GM20431 (cell line): ENCODE results near the gene STX2.
"Not testable (repeated sequence)": the region's sequence is repeated elsewhere in the genome, so short reads cannot be mapped to it uniquely, and the experiment has no call there.

Experiments used
- in situ Hi-C: fragments of 300-500 bp; cut with MseI, MboI; formaldehyde crosslinking; loops from one replicate; pipeline ENCODE4 v1.15.0; 2020; ENCODE audit warnings: low sequenced_read_pairs; ENCODE audit not compliant: unreplicated experiment

Gene STX2

GRCh38 chr12:130838951-130839769 is at the start of gene STX2:
Gene STX2, minus strand, starts transcription at chr12:130839250. Its CDS starts 151 bp downstream, at chr12:130839099.
- in situ Hi-C loops = no loop called here

- in situ Hi-C loops = not testable (repeated sequence)
Observed at GRCh38 chr12:130887190-130887589, 48.1 kb upstream of the STX2 start.

GRCh38 chr12:130881548-130881947 is 42.5 kb upstream of the STX2 start:
- in situ Hi-C loops = no loop called here

- in situ Hi-C loops = no loop called here
Observed at GRCh38 chr12:130881046-130881445, 42.0 kb upstream of the STX2 start.

GRCh38 chr12:130880411-130880885 is 41.4 kb upstream of the STX2 start:
- in situ Hi-C loops = no loop called here

GRCh38 chr12:130879781-130880389 is 40.8 kb upstream of the STX2 start:
- in situ Hi-C loops = no loop called here

- in situ Hi-C loops = no loop called here
Observed at GRCh38 chr12:130879212-130879686, 40.2 kb upstream of the STX2 start.

- in situ Hi-C loops = no loop called here
Observed at GRCh38 chr12:130878193-130879185, 39.4 kb upstream of the STX2 start.

- in situ Hi-C loops = no loop called here
Observed at GRCh38 chr12:130877333-130877732, 38.3 kb upstream of the STX2 start.

- in situ Hi-C loops = no loop called here
Observed at GRCh38 chr12:130876758-130877157, 37.7 kb upstream of the STX2 start.

- in situ Hi-C loops = no loop called here
Observed at GRCh38 chr12:130876297-130876696, 37.2 kb upstream of the STX2 start.

- in situ Hi-C loops = not testable (repeated sequence)
Observed at GRCh38 chr12:130875708-130876107, 36.7 kb upstream of the STX2 start.

GRCh38 chr12:130875193-130875592 is 36.1 kb upstream of the STX2 start:
- in situ Hi-C loops = no loop called here

- in situ Hi-C loops = no loop called here
Observed at GRCh38 chr12:130874696-130875095, 35.6 kb upstream of the STX2 start.

- in situ Hi-C loops = no loop called here
Observed at GRCh38 chr12:130873825-130874224, 34.8 kb upstream of the STX2 start.

GRCh38 chr12:130873106-130873795 is 34.2 kb upstream of the STX2 start:
- in situ Hi-C loops = no loop called here

GRCh38 chr12:130872179-130873096 is 33.4 kb upstream of the STX2 start:
- in situ Hi-C loops = no loop called here

GRCh38 chr12:130871286-130872178 is 32.5 kb upstream of the STX2 start, which contains the start of gene RAN:
Gene RAN, plus strand, starts transcription at chr12:130872066. Its CDS starts 528 bp downstream, at chr12:130872594.
- in situ Hi-C loops = no loop called here
